Activated CD8-positive, alpha-beta memory T cell treated with anti-CD3 and anti-CD28 coated beads for 36 hours (primary cell): ENCODE measurements around the gene PLEKHA7. TPM values are rescaled to one million over a fixed set of nuclear protein-coding genes. Genes with fewer than 3 reads are reported as not detected.
"Not testable (repeated sequence)": the region's sequence is repeated elsewhere in the genome, so short reads cannot be mapped to it uniquely, and the experiment has no call there.

Source experiments
- CTCF ChIA-PET: fragments of 350-600 bp; sonication (Branson Sonifier 250); formaldehyde crosslinking; loops from one replicate; lab custom pipeline; 2021; ENCODE audit warnings: antibody characterized with exemption; lab: Charles Lee
- POLR2A ChIA-PET: fragments of 350-600 bp; sonication (Branson Sonifier 250); formaldehyde crosslinking; loops from one replicate; lab custom pipeline; 2021; ENCODE audit warnings: antibody characterized with exemption; lab: Charles Lee
- total RNA-seq, 2 experiments: library from RNA; stranded (reverse); gene quantifications; one replicate each; pipeline ENCODE4 v1.2.3, GENCODE V29; 2021

The PLEKHA7 gene
- total RNA-seq, 2 experiments from 2014 or later: 9.5 TPM

DNA sequence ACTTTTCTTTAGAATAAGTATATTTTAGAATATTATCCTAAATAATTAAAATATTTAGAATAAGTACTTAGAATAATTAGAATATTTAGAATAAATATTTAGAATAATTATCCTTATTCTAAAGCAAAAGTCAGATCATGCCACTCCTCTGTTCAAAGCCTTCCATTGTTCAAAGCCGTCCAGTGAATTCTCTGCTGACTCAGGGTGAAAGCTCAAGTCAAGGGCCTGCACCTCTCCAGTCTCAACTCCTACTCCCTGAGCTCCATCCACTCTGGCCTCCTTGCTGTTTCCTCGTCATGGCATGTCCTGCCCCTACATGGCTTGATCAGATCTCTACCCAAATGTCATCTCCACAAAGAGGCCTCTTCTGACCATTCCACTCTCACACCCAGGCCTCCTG lies 30.0 kb downstream of the PLEKHA7 start:
- CTCF ChIA-PET: no interaction called here
- POLR2A ChIA-PET: no interaction called here

- CTCF ChIA-PET: no interaction called here
- POLR2A ChIA-PET: no interaction called here
These were observed 31.4 kb downstream of the PLEKHA7 start for GRCh38 chr11:16982809-16983208.

- ChIA-PET CTCF (interaction anchor here (0.6 kb wide), 1 partner anchor 234 kb away, joined by 3 read pairs; no protein-coding TSS in a partner anchor), POLR2A (no interaction called here)
These were observed 31.9 kb downstream of the PLEKHA7 start for GRCh38 chr11:16982256-16982671.

GRCh38 chr11:16981651-16982194 lies 32.5 kb downstream of the PLEKHA7 start:
- ChIA-PET POLR2A (no interaction called here), CTCF (interaction anchor here (0.6 kb wide), 1 partner anchor 233 kb away, joined by 3 read pairs; no protein-coding TSS in a partner anchor)

DNA sequence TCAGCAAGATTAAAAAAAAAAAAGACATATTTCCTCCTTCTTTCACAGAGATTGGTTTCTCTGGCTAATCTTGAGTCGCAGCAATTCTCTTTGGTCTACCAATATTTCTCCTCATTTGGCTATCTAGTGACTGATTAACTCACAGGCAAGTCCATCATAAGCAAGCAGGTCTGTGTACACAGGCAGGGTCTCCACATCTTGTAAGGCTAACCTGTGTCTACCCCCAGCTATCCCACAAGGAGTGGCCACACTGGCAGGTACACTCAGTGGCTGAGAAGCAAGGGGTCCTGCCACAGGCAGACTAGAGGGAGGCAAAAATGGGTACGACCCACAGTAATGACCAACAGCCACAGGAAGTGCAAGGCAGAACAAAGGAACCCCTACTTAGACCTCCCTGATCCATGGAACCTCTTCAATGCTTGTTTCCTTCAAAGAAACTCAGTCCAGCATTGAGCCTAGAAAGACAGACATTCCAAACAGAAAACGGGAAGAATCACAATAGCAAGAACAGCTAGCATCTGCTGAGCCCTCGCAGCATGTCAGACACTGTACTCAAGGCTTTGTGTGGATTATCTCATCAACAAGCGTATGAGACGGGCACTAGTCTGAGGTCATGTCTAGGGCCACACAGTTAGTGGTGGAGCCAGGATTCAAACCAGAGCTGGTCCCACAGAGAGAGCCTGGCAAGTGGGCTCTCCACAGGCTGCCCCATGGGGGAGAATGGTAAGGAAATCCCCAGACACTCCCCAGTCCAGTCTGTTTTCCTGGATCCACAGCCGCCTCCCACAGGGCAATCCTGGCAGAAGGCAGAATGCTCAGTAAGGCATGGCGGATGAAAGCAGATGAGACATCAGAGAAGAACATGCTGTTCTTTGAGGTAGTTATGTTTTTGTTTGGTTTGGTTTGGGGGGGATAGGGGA lies 34.3 kb downstream of the PLEKHA7 start:
- ChIA-PET CTCF (interaction anchor here (0.7 kb wide), 1 partner anchor 170 kb away, joined by 3 read pairs; no protein-coding TSS in a partner anchor), POLR2A (no interaction called here)

DNA sequence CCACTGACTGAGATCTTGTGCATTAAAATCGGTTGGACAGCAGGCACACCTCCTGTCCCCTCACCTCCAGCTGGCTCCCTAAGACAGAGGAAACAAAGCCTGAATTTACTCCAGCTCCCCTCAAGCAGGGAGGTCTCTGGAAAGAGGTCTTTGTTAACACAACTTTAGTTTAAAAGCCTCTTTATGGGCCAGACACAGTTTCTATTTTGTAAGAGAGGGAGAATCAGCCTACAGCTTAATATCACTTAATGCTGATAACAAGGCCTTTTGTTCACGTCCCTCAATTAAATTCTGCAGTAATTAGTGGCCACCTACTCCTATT lies 36.3 kb downstream of the PLEKHA7 start:
- POLR2A ChIA-PET: no interaction called here
- CTCF ChIA-PET: interaction anchor here (0.6 kb wide), 1 partner anchor 47 kb away, joined by 3 read pairs; no protein-coding TSS in a partner anchor

DNA sequence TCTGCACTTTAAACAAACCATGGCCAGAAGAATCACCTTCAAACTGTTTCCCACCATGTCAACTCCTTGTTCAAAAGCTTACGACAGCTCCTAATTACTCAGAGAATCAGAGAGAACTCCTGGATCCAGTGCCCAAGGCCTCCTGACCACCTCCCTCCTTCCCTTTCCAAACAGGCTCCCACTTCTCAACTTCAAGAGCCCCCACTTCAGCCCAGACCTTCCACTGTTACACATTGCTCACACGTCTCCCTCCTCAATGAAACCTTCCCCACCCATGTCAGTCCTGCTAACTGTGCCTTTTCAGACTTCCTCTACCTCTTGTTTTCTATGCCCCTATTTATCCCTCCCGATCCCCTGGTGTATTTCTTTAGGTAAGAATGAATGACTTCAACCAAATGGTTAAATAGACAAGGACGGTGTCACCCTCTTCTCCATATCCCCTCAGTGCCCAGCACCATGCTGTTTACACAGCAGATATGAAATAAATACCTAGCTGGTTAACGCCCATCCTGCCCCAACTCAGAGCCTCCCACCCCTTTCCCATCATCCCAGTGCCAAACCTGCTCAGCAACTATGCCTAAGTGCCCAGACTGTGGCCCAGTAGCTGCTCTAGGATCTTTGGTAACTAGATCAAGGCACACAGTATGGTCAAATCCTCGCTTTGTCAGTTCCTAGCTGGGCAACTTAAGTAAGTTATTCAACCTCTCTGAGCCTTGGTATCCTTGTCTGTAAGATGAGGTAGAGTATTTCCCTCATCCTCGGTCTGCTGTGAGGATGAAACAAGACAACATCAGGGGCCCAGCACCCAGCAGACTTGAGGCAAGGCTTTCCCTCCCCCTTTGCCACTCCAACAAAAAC lies 36.8 kb downstream of the PLEKHA7 start:
- POLR2A ChIA-PET: no interaction called here
- CTCF ChIA-PET: interaction anchor here (0.6 kb wide), 1 partner anchor 46 kb away, joined by 3 read pairs; no protein-coding TSS in a partner anchor

DNA sequence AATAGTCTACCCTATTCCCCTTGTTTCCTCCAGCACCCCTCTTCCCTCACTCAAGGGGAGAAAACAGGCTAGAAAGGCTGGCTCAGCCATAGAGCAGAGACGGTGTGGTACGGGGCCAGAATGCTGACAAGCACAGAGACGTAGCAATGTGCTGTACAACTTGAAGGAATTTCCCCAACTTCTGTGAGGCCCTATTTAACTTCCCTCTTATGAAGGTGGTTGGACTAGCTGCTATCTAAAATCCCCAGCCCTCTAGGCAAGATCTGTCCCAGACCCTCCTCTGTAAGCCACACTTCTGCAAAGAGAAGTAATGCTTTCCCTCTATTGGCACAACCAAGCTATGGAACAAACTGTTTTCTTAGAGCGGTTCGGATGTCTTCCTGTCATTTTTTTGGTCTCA lies 37.8 kb downstream of the PLEKHA7 start:
- CTCF ChIA-PET: interaction anchor here (1.4 kb wide), 1 partner anchor 156 kb away, joined by 4 read pairs; no protein-coding TSS in a partner anchor
- POLR2A ChIA-PET: no interaction called here

DNA sequence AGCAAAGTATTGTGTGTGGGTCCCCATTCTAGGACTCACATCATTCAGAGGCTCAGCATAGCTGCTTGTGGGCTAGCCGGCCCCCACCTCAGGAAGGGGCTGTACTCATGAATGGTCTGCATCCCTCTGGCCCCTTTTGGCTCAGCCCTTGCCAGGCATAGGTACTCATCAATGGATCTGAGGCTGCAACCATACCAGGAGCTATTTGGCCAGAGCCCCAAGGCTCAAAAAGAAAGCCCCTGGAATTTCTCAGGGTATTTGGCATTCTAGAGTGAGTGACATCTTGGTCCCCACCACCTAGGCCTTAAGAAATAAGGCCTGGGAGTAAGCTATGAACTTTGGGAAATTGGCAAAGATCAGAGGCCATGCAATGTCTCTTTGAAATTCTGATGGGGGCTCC lies 38.3 kb downstream of the PLEKHA7 start:
- ChIA-PET CTCF (interaction anchor here (1.4 kb wide), 1 partner anchor 156 kb away, joined by 4 read pairs; no protein-coding TSS in a partner anchor), POLR2A (no interaction called here)

GRCh38 chr11:16973338-16973964 lies 40.8 kb downstream of the PLEKHA7 start:
- POLR2A ChIA-PET: no interaction called here
- CTCF ChIA-PET: no interaction called here

DNA sequence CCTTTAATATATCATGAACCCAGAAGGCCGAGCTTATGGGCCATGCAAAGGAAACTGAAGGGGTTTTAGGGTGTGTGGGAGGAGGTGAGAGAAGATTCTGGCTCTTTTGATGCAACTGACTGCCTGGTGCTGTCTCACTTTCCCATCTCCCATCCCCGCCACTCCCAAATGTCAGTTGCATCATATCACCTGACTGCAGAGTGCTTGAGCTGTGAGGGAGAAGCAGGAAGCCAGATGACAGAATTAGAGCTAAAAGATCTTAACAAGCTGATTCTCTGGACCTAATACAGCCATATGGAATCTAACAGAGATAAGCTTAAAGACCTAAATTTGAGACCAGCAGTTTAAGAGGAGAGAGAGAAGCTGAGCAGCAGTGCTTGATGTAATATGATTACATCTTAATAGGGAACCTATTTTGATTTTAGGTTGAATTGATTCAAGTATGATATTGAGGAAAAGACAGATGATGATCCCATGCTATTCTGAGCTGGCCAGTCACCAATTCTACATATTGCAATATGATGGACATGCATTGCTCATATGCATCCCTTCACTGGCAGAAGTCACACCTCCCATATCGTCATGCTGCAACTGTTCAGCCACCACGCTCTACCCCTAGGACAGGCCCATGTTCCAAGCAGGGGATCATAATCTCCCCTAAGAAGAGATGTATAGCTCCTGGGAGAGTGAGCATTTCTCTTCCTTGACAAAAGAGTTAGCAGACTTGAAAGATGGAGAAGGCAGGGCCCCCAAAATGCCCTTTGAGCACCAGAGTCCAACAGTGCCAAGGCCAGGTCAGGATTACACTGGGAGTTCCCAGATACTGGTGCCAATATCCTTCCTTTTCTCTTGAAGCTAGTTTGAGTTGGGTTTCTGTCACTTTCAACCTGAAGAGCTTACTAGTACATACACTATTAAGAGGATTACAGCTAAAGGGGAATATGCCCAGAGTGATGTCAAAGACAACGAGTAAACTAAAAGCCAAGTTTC lies 44.9 kb downstream of the PLEKHA7 start:
- ChIA-PET POLR2A (no interaction called here), CTCF (no interaction called here)

DNA sequence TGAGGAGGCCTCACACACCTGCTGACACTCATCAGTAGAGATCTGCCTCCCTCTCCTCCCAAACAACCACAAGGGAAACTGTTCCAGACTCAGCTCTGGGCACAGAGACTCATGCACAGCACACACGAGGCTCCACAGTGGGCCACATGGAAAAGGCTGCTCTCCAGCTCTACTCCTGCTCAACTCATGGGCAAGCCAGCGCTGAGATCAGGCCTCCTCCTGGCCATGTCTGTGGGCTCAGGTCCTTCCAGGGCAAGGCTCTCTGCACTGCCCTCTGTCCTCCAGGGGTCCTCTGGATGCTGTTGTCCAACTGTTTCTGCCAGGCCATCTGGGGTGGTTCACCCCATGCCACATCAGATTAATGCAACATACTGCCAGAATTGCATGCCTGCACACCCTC lies 46.0 kb downstream of the PLEKHA7 start:
- ChIA-PET CTCF (no interaction called here), POLR2A (no interaction called here)

DNA sequence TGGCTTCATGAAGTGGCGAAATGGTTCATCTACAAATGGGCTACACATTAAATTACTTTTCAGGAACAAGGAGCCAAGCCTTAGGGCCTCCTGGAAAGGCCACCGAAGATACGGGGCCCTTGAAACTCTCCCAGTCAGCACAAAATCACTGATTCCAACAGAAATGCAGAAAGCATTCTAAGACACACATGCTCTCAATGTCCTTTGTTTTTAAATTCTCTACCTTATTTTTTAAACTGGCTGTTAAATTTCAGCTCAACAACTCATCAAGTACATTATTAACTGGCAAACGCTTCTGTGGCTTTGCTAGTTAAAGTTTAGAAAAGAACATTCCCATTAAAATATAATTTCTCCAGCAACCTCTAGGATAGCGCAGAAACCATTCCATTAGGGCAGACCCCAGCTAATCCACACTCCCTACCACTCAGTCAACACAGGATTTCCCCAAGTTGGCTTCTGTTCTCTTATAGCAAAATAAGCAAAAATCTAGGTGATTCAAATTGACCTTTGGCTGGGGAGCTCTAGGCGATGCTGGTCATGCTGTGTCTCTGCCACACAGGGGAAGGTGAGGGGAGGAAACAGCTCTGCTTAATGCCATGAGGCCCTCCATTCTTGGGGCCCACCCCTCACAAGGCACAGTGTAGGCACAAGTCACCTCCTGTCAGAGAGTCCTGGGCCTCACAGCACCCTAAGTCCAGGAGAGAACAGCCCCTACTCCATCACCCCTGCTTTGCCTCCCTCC lies 47.1 kb downstream of the PLEKHA7 start:
- ChIA-PET POLR2A (no interaction called here), CTCF (interaction anchor here (0.5 kb wide), 1 partner anchor 36 kb away, joined by 4 read pairs; no protein-coding TSS in a partner anchor)

GRCh38 chr11:16964501-16964900 lies 49.7 kb downstream of the PLEKHA7 start:
- ChIA-PET POLR2A (no interaction called here), CTCF (no interaction called here)

DNA sequence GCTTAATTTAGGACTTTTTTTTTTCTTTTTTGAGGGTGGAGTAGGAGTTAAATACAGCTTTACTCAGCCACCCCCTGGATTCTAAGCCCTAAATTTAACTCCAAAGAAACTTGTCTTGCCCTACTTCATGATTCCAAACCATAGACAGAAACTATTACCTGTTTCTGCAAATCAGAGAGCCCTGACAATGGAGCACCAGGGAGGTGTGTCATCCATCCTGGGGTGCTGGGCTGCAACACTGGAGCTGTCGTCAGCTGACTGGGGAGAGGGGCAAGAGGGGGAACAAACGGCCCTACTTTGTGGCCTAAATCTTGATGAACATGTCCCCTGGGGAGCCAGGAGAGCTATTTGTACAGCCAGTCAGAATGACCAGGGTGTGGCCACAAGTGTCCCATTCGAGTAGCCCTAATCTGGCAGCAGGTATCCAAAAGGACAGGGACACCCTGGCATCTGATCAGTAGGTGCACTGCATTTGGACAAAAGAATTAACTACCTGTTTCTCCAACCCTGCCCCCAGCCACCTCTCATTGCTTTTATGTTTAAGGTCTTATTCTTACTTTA lies 50.8 kb downstream of the PLEKHA7 start:
- ChIA-PET POLR2A (no interaction called here), CTCF (no interaction called here)

DNA sequence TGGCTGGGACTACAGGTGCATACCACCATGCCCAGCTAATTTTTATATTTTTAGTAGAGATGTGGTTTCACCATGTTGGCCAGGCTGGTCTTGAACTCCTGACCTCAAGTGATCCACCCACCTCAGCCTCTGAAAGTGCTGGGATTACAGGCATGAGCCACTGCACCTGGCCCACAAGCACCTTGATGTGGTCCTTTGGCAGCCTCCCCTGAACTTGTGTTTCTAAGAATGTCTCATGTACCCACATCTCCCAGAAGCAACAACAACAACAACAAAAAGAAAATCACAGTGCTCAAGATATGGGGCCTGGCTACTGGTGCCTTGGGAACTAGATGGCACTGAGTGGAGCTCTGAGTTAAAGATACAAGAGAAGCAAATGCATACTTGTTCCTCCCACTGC lies 51.6 kb downstream of the PLEKHA7 start:
- POLR2A ChIA-PET, CTCF ChIA-PET: not testable (repeated sequence)

GRCh38 chr11:16962146-16962545 lies 52.1 kb downstream of the PLEKHA7 start:
- ChIA-PET POLR2A (no interaction called here), CTCF (no interaction called here)
